Adrenal gland (tissue), 12 donors: ENCODE measurements around the gene STARD13. TPM values are rescaled to one million over a fixed set of nuclear protein-coding genes. Genes with fewer than 3 reads are reported as not detected.

Experiments used
- DNase-seq, 7 donors: peaks; one replicate each; pipeline ENCODE4 v3.0.0-alpha.2; 2019 to 2020
- H3K27ac ChIP-seq, 5 donors: fragments of 200-600 bp; sonication (generic) in 4 of 5; 1 replicate in 3 of 5; 2 replicates in 2 of 5; pipeline versions ENCODE4 v1.5.1 to v1.8.0; 2016 to 2020; ENCODE audit warnings: mild to moderate bottlenecking in 1 of 5
- H3K27me3 ChIP-seq: fragments of 200-600 bp; 2 replicates; pipeline ENCODE4 v1.8.0; 2021
- H3K36me3 ChIP-seq, 2 donors: fragments of 200-600 bp; replicated peaks in 1 of 2; 1 replicate in 1 of 2; 2 replicates in 1 of 2; pipeline versions ENCODE4 v1.5.1 to v1.8.0; 2018 to 2022
- H3K4me1 ChIP-seq, 2 donors: fragments of 200-600 bp; replicated peaks in 1 of 2; 1 replicate in 1 of 2; 2 replicates in 1 of 2; pipeline versions ENCODE4 v1.5.1 to v1.8.0; 2018 to 2021
- H3K4me3 ChIP-seq, 4 donors: fragments of 200-600 bp; sonication (generic) in 3 of 4; one replicate each; pipeline ENCODE4 v1.5.1; 2016 to 2018
- H3K9me3 ChIP-seq, 3 donors: fragments of 200-600 bp; sonication (generic) in 1 of 3; replicated peaks in 1 of 3; 1 replicate in 2 of 3; 2 replicates in 1 of 3; pipeline versions ENCODE4 v1.5.1 to v1.8.0; 2016 to 2021
- CTCF ChIP-seq, 6 experiments: fragments of 450-650 bp in 4 of 6; fragments of 200-600 bp in 2 of 6; sonication (generic) in 1 of 6; IDR thresholded peaks; 1 replicate in 5 of 6; 2 replicates in 1 of 6; pipeline versions ENCODE4 v1.5.1 to v1.8.0; 2016 to 2021; ENCODE audit warnings: antibody characterized with exemption in 6 of 6, mild to moderate bottlenecking in 2 of 6, moderate library complexity in 1 of 6
- POLR2A ChIP-seq, 2 donors: fragments of 450-650 bp; IDR thresholded peaks; one replicate each; pipeline ENCODE4 v1.6.1; 2017; ENCODE audit warnings: antibody characterized with exemption in 2 of 2, mild to moderate bottlenecking in 2 of 2, moderate library complexity in 1 of 2
- WGBS, 4 donors: extraction: QIAGEN DNeasy Blood & Tissue Kit in 2 of 4; methylation state at CpG; one replicate each; pipeline versions ENCODE4 v1.1.5 to v1.1.7; 2013 to 2017; 5-methylcytosine and 5-hydroxymethylcytosine counted together
- intact Hi-C, 2 donors: fragments of 100-400 bp; cut with DNase I; formaldehyde crosslinking; loops; one replicate each; pipeline versions ENCODE4 v1.14.1 to v1.15.0; 2022 to 2023
- polyA plus RNA-seq, 3 donors: library from polyadenylated mRNA; stranded (reverse); fragments of 200-250 nt in 2 of 3; fragments of 350-450 nt in 1 of 3; fragmentation: Illumina TruSeq in 1 of 3; extraction: RNeasy Lipid Tissue Mini Kit (QIAGEN cat#74804) in 1 of 3; gene quantifications; one replicate each; pipeline ENCODE4 v1.2.3, GENCODE V29; 2013 to 2014
- total RNA-seq, 9 donors: library from RNA; depleted of rRNA in 4 of 9; stranded (reverse); fragments of >200 nt in 4 of 9; fragments of 120-200 nt in 1 of 9; fragmentation: NEBNext Ultra II Directional in 1 of 9; extraction: Animal tissue kit (Norgen Biotek cat#: 25700) in 1 of 9; gene quantifications; one replicate each; pipeline versions ENCODE4 v1.1.0 to v1.2.4, GENCODE V29; 2013 to 2023
- donor health status: healthy with polysubstance abuse.
- donor health status: Bipolar disorder and iron deficiency.
- donor health status: DM: yes; HTN: yes; CAD: no.
- donor health status: DM: no; HTN: no; CAD: no.
- donor health status: DM: no; HTN: no; CAD: no.
- donor health status: DM: yes; HTN: yes; CAD: no.

Gene STARD13
- total and polyA plus RNA-seq, 12 donors = 10.5 to 79.8 (median 33.6) TPM

- H3K9me3 ChIP-seq = no peaks in the 10 kb centered on the region
- 64 to 95% (median 87%) methylated on average over 3 of the region's 3 CpGs for WGBS, 4 donors
- no peaks in the 10 kb centered on the region for H3K36me3 ChIP-seq
- H3K4me1 ChIP-seq = peaks cover 20 to 41% of the 10 kb centered on the region in 2 donors
- intact Hi-C loops = no loop called here
- TF ChIP-seq CTCF (IDR thresholded peaks at IDR 0.05) = no peak
- no peak for TF ChIP-seq POLR2A (IDR thresholded peaks at IDR 0.05)
- DNase-seq = no peak
- H3K4me3 ChIP-seq = no peak overlapping the region
- H3K27ac ChIP-seq = peak overlapping the region in 2 of 5 donors; percentile 68 to 75
- H3K27me3 ChIP-seq = no peaks in the 10 kb centered on the region
Measured at GRCh38 chr13:33249894-33250293, 35.7 kb downstream of the STARD13 start.

- H3K4me3 ChIP-seq = no peak overlapping the region
- intact Hi-C loops = no loop called here
- no peak for DNase-seq
- H3K4me1 ChIP-seq = peaks cover 20 to 41% of the 10 kb centered on the region in 2 donors
- no peaks in the 10 kb centered on the region for H3K9me3 ChIP-seq
- no peaks in the 10 kb centered on the region for H3K36me3 ChIP-seq
- TF ChIP-seq CTCF (IDR thresholded peaks at IDR 0.05) (no peak), POLR2A (IDR thresholded peaks at IDR 0.05) (no peak)
- H3K27ac ChIP-seq = peak overlapping the region in 1 of 5 donors; percentile 13
- no peaks in the 10 kb centered on the region for H3K27me3 ChIP-seq
- WGBS, 4 donors = 28 to 40% (median 33%) methylated on average over 6 of the region's 6 CpGs
Measured at GRCh38 chr13:33249066-33249465, 36.5 kb downstream of the STARD13 start.

- peaks cover 11 to 26% of the 10 kb centered on the region in 2 donors for H3K4me1 ChIP-seq
- TF ChIP-seq CTCF (IDR thresholded peaks at IDR 0.05) = no peak
- TF ChIP-seq POLR2A (IDR thresholded peaks at IDR 0.05) = no peak
Measured at GRCh38 chr13:33245505-33246158, 39.9 kb downstream of the STARD13 start.

GRCh38 chr13:33244907-33245287, 40.7 kb downstream of the STARD13 start:
- WGBS, 4 donors = 66 to 94% (median 90%) methylated on average over 4 of the region's 4 CpGs
- Histone ChIP-seq H3K36me3 (no peaks in the 10 kb centered on the region), H3K9me3 (no peaks in the 10 kb centered on the region), H3K4me1 (peaks cover 8 to 22% of the 10 kb centered on the region in 2 donors), H3K27me3 (no peaks in the 10 kb centered on the region), H3K27ac (peak overlapping the region in 2 of 5 donors; percentile 17 to 20), H3K4me3 (no peak overlapping the region)
- intact Hi-C loops = no loop called here
- no peak for DNase-seq
- TF ChIP-seq CTCF (IDR thresholded peaks at IDR 0.05) (no peak), POLR2A (IDR thresholded peaks at IDR 0.05) (no peak)

More at GRCh38 chr13:33245505-33246158, 39.9 kb downstream of the STARD13 start:
- DNase-seq = no peak
- WGBS, 4 donors = 78 to 94% (median 87%) methylated on average over 1 of the region's 1 CpG
- Histone ChIP-seq H3K9me3 (no peaks in the 10 kb centered on the region), H3K36me3 (no peaks in the 10 kb centered on the region), H3K27ac (peak overlapping the region in 2 of 5 donors; percentile 17 to 20), H3K4me3 (no peak overlapping the region), H3K27me3 (no peaks in the 10 kb centered on the region)
- intact Hi-C loops = no loop called here
